ENCODE measurements around the gene PMIS2.

Gene PMIS2

DNA sequence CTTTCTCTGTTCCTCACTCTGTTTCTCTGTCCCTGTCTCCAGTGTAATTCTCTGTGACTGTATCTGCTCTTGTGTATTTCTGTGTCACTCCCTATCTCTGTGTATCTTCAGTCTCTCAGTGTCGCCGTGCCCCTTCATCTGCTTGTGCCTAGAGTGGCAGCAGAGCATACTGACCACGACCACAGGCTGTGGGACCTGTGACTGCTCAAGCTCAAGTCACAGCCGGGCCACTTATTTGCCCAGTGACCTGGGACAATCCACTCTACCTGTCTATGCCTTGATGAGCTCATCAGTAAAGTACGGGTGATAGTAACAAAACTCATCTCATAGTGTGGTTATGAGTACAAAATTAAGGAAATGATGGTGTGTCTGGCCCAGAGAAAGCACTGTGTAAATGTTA is 31.9 kb upstream of the PMIS2 start:
- CTCF ChIA-PET = interaction anchor here (0.7 to 2.5 kb wide), 2 partner anchors 38 to 154 kb away, joined by 3 to 18 read pairs; no protein-coding TSS in a partner anchor
- H3K9me3 ChIP-seq (ENCODE audit: control insufficient read depth, insufficient read depth, low read depth, low read length) = no peaks in the 10 kb centered on the region; the same call in 1 of the 2 replicates
- H3K36me3 ChIP-seq (ENCODE audit: control insufficient read depth in 2 of 2, insufficient read depth in 1 of 2, low read length in 2 of 2) = peaks cover 5 to 11% of the 10 kb centered on the region in 2 experiments; a peak in 2 of 3 replicates
- TF ChIP-seq ZNF248 (tag by site-specific recombination; IDR thresholded peaks at IDR 0.05) = 0 out of 2 replicates have a peak, but pooled peaks have one; percentile 9
- peak; percentile 37; the same call in 1 of the 2 replicates for TF ChIP-seq ZNF366 (tag by site-specific recombination; conservative IDR thresholded peaks at IDR 0.05)
- TF ChIP-seq ZNF350 (tag by site-specific recombination; IDR thresholded peaks at IDR 0.05) = no peak
- TF ChIP-seq ZBTB17 (tag by site-specific recombination; IDR thresholded peaks at IDR 0.05) = 0 out of 2 replicates have a peak, but pooled peaks have one; percentile 30
- no peak overlapping the region for H3K4me3 ChIP-seq (ENCODE audit: low read depth, low read length)
- H3K4me1 ChIP-seq (ENCODE audit: control insufficient read depth, insufficient read depth, low read length) = peaks cover 10% of the 10 kb centered on the region
- POLR2A ChIA-PET = interaction anchor here (0.6 kb wide), 1 partner anchor 49 kb away, joined by 3 read pairs; no protein-coding TSS in a partner anchor
- H3K27ac ChIP-seq (ENCODE audit: extremely low read depth, low read depth, low read length) = no peak overlapping the region

- no peak overlapping the region for H3K27ac ChIP-seq (ENCODE audit: extremely low read depth, low read depth, low read length)
- H3K36me3 ChIP-seq (ENCODE audit: control insufficient read depth in 2 of 2, insufficient read depth in 1 of 2, low read length in 2 of 2) = peaks cover 0 to 5% of the 10 kb centered on the region in 2 experiments; a peak in 1 of 3 replicates
- peak; percentile 91 for TF ChIP-seq GLIS1 (tag by site-specific recombination; IDR thresholded peaks at IDR 0.05)
- no peak for TF ChIP-seq FEZF1 (tag by site-specific recombination; IDR thresholded peaks at IDR 0.05)
- TF ChIP-seq AEBP2 (tag by site-specific recombination; IDR thresholded peaks at IDR 0.05; ENCODE audit: borderline replicate concordance) = no peak
- TF ChIP-seq RBAK (tag by site-specific recombination; IDR thresholded peaks at IDR 0.05) = no peak
- TF ChIP-seq, protein P1, sequence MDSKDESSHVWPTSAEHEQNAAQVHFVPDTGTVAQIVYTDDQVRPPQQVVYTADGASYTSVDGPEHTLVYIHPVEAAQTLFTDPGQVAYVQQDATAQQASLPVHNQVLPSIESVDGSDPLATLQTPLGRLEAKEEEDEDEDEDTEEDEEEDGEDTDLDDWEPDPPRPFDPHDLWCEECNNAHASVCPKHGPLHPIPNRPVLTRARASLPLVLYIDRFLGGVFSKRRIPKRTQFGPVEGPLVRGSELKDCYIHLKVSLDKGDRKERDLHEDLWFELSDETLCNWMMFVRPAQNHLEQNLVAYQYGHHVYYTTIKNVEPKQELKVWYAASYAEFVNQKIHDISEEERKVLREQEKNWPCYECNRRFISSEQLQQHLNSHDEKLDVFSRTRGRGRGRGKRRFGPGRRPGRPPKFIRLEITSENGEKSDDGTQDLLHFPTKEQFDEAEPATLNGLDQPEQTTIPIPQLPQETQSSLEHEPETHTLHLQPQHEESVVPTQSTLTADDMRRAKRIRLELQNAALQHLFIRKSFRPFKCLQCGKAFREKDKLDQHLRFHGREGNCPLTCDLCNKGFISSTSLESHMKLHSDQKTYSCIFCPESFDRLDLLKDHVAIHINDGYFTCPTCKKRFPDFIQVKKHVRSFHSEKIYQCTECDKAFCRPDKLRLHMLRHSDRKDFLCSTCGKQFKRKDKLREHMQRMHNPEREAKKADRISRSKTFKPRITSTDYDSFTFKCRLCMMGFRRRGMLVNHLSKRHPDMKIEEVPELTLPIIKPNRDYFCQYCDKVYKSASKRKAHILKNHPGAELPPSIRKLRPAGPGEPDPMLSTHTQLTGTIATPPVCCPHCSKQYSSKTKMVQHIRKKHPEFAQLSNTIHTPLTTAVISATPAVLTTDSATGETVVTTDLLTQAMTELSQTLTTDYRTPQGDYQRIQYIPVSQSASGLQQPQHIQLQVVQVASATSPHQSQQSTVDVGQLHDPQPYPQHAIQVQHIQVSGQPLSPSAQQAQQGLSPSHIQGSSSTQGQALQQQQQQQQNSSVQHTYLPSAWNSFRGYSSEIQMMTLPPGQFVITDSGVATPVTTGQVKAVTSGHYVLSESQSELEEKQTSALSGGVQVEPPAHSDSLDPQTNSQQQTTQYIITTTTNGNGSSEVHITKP (tag by site-specific recombination; IDR thresholded peaks at IDR 0.05) = peak; percentile 58; the same call in 1 of the 2 replicates
- TF ChIP-seq, protein P2, sequence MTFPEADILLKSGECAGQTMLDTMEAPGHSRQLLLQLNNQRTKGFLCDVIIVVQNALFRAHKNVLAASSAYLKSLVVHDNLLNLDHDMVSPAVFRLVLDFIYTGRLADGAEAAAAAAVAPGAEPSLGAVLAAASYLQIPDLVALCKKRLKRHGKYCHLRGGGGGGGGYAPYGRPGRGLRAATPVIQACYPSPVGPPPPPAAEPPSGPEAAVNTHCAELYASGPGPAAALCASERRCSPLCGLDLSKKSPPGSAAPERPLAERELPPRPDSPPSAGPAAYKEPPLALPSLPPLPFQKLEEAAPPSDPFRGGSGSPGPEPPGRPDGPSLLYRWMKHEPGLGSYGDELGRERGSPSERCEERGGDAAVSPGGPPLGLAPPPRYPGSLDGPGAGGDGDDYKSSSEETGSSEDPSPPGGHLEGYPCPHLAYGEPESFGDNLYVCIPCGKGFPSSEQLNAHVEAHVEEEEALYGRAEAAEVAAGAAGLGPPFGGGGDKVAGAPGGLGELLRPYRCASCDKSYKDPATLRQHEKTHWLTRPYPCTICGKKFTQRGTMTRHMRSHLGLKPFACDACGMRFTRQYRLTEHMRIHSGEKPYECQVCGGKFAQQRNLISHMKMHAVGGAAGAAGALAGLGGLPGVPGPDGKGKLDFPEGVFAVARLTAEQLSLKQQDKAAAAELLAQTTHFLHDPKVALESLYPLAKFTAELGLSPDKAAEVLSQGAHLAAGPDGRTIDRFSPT (tag by site-specific recombination; IDR thresholded peaks at IDR 0.05) = no peak; the same call in 1 of the 2 replicates
- peak; percentile 47; the same call in 1 of the 2 replicates for TF ChIP-seq ZBTB17 (tag by site-specific recombination; IDR thresholded peaks at IDR 0.05)
- TF ChIP-seq CTCF (tag by site-specific recombination; IDR thresholded peaks at IDR 0.05) = peak; percentile 88
- TF ChIP-seq ZFHX2 (tag by site-specific recombination; conservative IDR thresholded peaks at IDR 0.05) = 0 out of 2 replicates have a peak, but pooled peaks have one; percentile 7
- ChIA-PET CTCF (interaction anchor here (0.6 to 4.7 kb wide), 41 partner anchors 7 to 644 kb away, joined by 3 to 53 read pairs (median 4); partner anchors contain the start of genes COX6B1 and HAUS5), POLR2A (interaction anchor here (0.8 to 0.9 kb wide), 2 partner anchors 9 to 57 kb away, joined by 3 to 4 read pairs; partner anchors contain the start of gene HAUS5)
- no peaks in the 10 kb centered on the region; the same call in 1 of the 2 replicates for H3K9me3 ChIP-seq (ENCODE audit: control insufficient read depth, insufficient read depth, low read depth, low read length)
- no peak overlapping the region for H3K4me3 ChIP-seq (ENCODE audit: low read depth, low read length)
- H3K4me1 ChIP-seq (ENCODE audit: control insufficient read depth, insufficient read depth, low read length) = peaks cover 10% of the 10 kb centered on the region
Measured at GRCh38 chr19:35555301-35556005, 30.5 kb upstream of the PMIS2 start.
